WTC11 (cell line): Measurements from ENCODE around the gene CACNA1H. TPM values are rescaled to one million over a fixed set of nuclear protein-coding genes. Genes with fewer than 3 reads are reported as not detected.

Experiments
- ATAC-seq: fragments of 200-7000 bp; cut with Tn5 transposase; 2 replicates; pipeline ENCODE4 v1.10.0; 2021; ENCODE audit warnings: mild to moderate bottlenecking, moderate library complexity
- CTCF ChIA-PET: fragments of 300-600 bp; sonication (Branson Sonifier 250); formaldehyde crosslinking; loops from one replicate; lab custom pipeline; 2021; ENCODE audit warnings: antibody characterized with exemption; lab: Charles Lee
- POLR2A ChIA-PET: fragments of 350-600 bp; sonication (Branson Sonifier 250); formaldehyde crosslinking; loops from one replicate; lab custom pipeline; 2021; ENCODE audit warnings: antibody characterized with exemption; lab: Charles Lee
- DNase-seq: peaks from one replicate; pipeline ENCODE4 v3.0.0; 2021; ENCODE audit warnings: low spot score
- H3K27ac Mint-ChIP-seq: 2 replicates; pipeline ENCODE4 v1.8.0; 2021; ENCODE audit warnings: mixed read lengths
- H3K27me3 Mint-ChIP-seq: 2 replicates; pipeline ENCODE4 v1.8.0; 2021; ENCODE audit warnings: low read depth, mild to moderate bottlenecking, moderate library complexity, mixed read lengths
- H3K36me3 Mint-ChIP-seq: 2 replicates; pipeline ENCODE4 v1.8.0; 2021; ENCODE audit warnings: mixed read lengths
- H3K4me1 Mint-ChIP-seq: 2 replicates; pipeline ENCODE4 v1.8.0; 2022; ENCODE audit warnings: mixed read lengths
- H3K4me3 Mint-ChIP-seq: 2 replicates; pipeline ENCODE4 v1.8.0; 2021; ENCODE audit warnings: mild to moderate bottlenecking, moderate library complexity, mixed read lengths
- H3K9me3 Mint-ChIP-seq: 2 replicates; pipeline ENCODE4 v1.8.0; 2021; ENCODE audit warnings: mixed read lengths
- ETV6 ChIP-seq: sonication (generic); formaldehyde crosslinking; IDR thresholded peaks from 2 replicates; pipeline ENCODE4 v1.8.1; 2022; ENCODE audit warnings: mild to moderate bottlenecking, missing genetic modification reagents
- GRHL2 ChIP-seq: fragments of 250-450 bp; sonication (Bioruptor Pico); IDR thresholded peaks from 2 replicates; pipeline ENCODE4 v1.8.0; 2022; ENCODE audit warnings: mild to moderate bottlenecking, moderate library complexity; ENCODE audit not compliant: insufficient replicate concordance, severe bottlenecking
- IRF2 ChIP-seq: sonication (generic); formaldehyde crosslinking; IDR thresholded peaks from 2 replicates; pipeline ENCODE4 v1.8.0; 2022; ENCODE audit warnings: low read depth, missing genetic modification reagents, borderline replicate concordance
- JAZF1 ChIP-seq: fragments of 250-450 bp; sonication (Bioruptor Pico); IDR thresholded peaks from 2 replicates; pipeline ENCODE4 v1.9.0; 2021; ENCODE audit warnings: moderate library complexity, mild to moderate bottlenecking, inconsistent platforms
- JUN ChIP-seq: sonication (generic); formaldehyde crosslinking; IDR thresholded peaks from 2 replicates; pipeline ENCODE4 v1.8.0; 2023; ENCODE audit warnings: mild to moderate bottlenecking, missing genetic modification reagents
- KAT7 ChIP-seq: sonication (generic); formaldehyde crosslinking; IDR thresholded peaks from 2 replicates; pipeline ENCODE4 v1.8.1; 2023; ENCODE audit warnings: missing genetic modification reagents, mild to moderate bottlenecking, borderline replicate concordance
- MYBL2 ChIP-seq: sonication (generic); formaldehyde crosslinking; IDR thresholded peaks from 2 replicates; pipeline ENCODE4 v1.8.1; 2023; ENCODE audit warnings: mild to moderate bottlenecking, moderate library complexity, missing genetic modification reagents
- NFATC4 ChIP-seq: fragments of 250-450 bp; sonication (Bioruptor Pico); IDR thresholded peaks from 2 replicates; pipeline ENCODE4 v1.9.0; 2021; ENCODE audit warnings: mild to moderate bottlenecking
- NFE2L1 ChIP-seq: sonication (generic); formaldehyde crosslinking; IDR thresholded peaks from 2 replicates; pipeline ENCODE4 v1.8.1; 2023; ENCODE audit warnings: missing genetic modification reagents
- NFYB ChIP-seq: sonication (generic); formaldehyde crosslinking; conservative IDR thresholded peaks from 2 replicates; pipeline ENCODE4 v1.8.0; 2022; ENCODE audit warnings: low read depth, missing genetic modification reagents
- NR2C2 ChIP-seq: sonication (generic); formaldehyde crosslinking; IDR thresholded peaks from 2 replicates; pipeline ENCODE4 v1.8.0; 2022; ENCODE audit warnings: mild to moderate bottlenecking, missing genetic modification reagents
- OVOL2 ChIP-seq: fragments of 250-450 bp; sonication (Bioruptor Pico); IDR thresholded peaks from 2 replicates; pipeline ENCODE4 v1.9.0; 2021; ENCODE audit warnings: mild to moderate bottlenecking, borderline replicate concordance
- RORB ChIP-seq: fragments of 250-450 bp; sonication (Bioruptor Pico); IDR thresholded peaks from 2 replicates; pipeline ENCODE4 v1.9.0; 2021; ENCODE audit warnings: mild to moderate bottlenecking
- SMAD3 ChIP-seq: sonication (generic); formaldehyde crosslinking; IDR thresholded peaks from 2 replicates; pipeline ENCODE4 v1.8.0; 2022; ENCODE audit warnings: missing genetic modification reagents, mild to moderate bottlenecking, borderline replicate concordance
- TEAD1 ChIP-seq: sonication (generic); formaldehyde crosslinking; IDR thresholded peaks from 2 replicates; pipeline ENCODE4 v1.8.0; 2022; ENCODE audit warnings: mild to moderate bottlenecking, missing genetic modification reagents
- TEAD4 ChIP-seq: sonication (generic); formaldehyde crosslinking; IDR thresholded peaks from 2 replicates; pipeline ENCODE4 v1.8.0; 2022; ENCODE audit warnings: mild to moderate bottlenecking, missing genetic modification reagents
- ZNF121 ChIP-seq: sonication (generic); formaldehyde crosslinking; IDR thresholded peaks from 2 replicates; pipeline ENCODE4 v1.8.0; 2023; ENCODE audit warnings: missing genetic modification reagents
- ZNF138 ChIP-seq: sonication (generic); formaldehyde crosslinking; conservative IDR thresholded peaks from 2 replicates; pipeline ENCODE4 v1.8.1; 2022; ENCODE audit warnings: mild to moderate bottlenecking, moderate library complexity, missing genetic modification reagents
- ZNF219 ChIP-seq: sonication (generic); formaldehyde crosslinking; IDR thresholded peaks from 2 replicates; pipeline ENCODE4 v1.8.0; 2023; ENCODE audit warnings: missing genetic modification reagents, mild to moderate bottlenecking, borderline replicate concordance
- ZNF263 ChIP-seq: sonication (generic); formaldehyde crosslinking; IDR thresholded peaks from 2 replicates; pipeline ENCODE4 v1.8.1; 2022; ENCODE audit warnings: low read depth, mild to moderate bottlenecking, moderate library complexity, missing genetic modification reagents
- ZNF396 ChIP-seq: fragments of 250-450 bp; sonication (Bioruptor Pico); IDR thresholded peaks from 2 replicates; pipeline ENCODE4 v1.8.0; 2021; ENCODE audit warnings: mild to moderate bottlenecking, moderate library complexity, borderline replicate concordance
- total RNA-seq: library from RNA; stranded (reverse); gene quantifications from 3 replicates; pipeline ENCODE4 v1.2.3, GENCODE V29; 2021
- TF ChIP-seq, protein P1 (sequence below): sonication (generic); formaldehyde crosslinking; IDR thresholded peaks from 2 replicates; pipeline ENCODE4 v1.8.1; 2023; ENCODE audit warnings: mild to moderate bottlenecking, missing genetic modification reagents
- TF ChIP-seq, protein P2 (sequence below): sonication (generic); formaldehyde crosslinking; IDR thresholded peaks from 2 replicates; pipeline ENCODE4 v1.8.1; 2023; ENCODE audit warnings: mild to moderate bottlenecking, missing genetic modification reagents, moderate library complexity
- TF ChIP-seq, protein P3 (sequence below): sonication (generic); formaldehyde crosslinking; IDR thresholded peaks from 2 replicates; pipeline ENCODE4 v1.8.0; 2023; ENCODE audit warnings: mild to moderate bottlenecking, missing genetic modification reagents
- TF ChIP-seq, protein P4 (sequence below): sonication (generic); formaldehyde crosslinking; conservative IDR thresholded peaks from 2 replicates; pipeline ENCODE4 v1.8.1; 2022; ENCODE audit warnings: mild to moderate bottlenecking, missing genetic modification reagents

Gene CACNA1H
- total RNA-seq, 1 experiment from 2014 or later = 38.0 TPM

DNA sequence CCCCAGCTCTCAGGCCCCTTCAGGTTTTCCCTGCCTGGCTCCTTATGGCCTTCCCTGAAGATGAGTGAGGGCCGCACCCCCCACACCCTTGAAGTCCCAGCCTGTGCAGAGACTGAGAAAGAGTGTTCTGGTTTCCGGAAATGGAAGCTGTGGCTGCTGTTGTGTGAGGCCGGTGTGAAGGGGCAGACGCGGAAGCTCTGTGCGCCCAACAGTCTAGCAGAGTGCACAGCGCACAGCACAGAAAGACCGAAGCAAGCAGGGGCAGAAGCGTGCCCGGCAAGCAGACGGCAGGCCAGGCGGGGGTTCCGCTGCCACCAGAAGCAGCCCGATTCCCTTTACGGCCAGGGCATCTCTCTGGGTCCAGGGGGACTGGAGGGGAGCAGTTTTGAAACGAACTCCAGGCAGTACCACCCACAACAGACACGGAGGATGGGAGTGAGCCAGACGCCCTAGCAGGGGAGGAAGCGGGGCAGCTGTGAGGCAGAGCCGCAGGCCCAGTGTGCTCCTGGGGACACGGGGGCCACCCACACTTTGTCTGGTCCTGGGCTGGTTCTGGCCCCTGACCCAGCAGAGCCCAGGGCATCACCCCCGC lies 55.4 kb downstream of the CACNA1H start (continued):
- TF ChIP-seq, protein P1, sequence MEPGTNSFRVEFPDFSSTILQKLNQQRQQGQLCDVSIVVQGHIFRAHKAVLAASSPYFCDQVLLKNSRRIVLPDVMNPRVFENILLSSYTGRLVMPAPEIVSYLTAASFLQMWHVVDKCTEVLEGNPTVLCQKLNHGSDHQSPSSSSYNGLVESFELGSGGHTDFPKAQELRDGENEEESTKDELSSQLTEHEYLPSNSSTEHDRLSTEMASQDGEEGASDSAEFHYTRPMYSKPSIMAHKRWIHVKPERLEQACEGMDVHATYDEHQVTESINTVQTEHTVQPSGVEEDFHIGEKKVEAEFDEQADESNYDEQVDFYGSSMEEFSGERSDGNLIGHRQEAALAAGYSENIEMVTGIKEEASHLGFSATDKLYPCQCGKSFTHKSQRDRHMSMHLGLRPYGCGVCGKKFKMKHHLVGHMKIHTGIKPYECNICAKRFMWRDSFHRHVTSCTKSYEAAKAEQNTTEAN (CRISPR knock-in tag) = no peak
- TF ChIP-seq JUN (no peak), NFE2L1 (CRISPR knock-in tag) (no peak), GRHL2 (no peak), MYBL2 (no peak), ZNF263 (no peak), SMAD3 (no peak), TEAD1 (CRISPR knock-in tag) (no peak), ZNF219 (CRISPR knock-in tag) (no peak), NFATC4 (CRISPR knock-in tag) (no peak), JAZF1 (CRISPR knock-in tag) (no peak), ZNF396 (CRISPR knock-in tag) (no peak), ZNF121 (CRISPR knock-in tag) (no peak)
- TF ChIP-seq, protein P2, sequence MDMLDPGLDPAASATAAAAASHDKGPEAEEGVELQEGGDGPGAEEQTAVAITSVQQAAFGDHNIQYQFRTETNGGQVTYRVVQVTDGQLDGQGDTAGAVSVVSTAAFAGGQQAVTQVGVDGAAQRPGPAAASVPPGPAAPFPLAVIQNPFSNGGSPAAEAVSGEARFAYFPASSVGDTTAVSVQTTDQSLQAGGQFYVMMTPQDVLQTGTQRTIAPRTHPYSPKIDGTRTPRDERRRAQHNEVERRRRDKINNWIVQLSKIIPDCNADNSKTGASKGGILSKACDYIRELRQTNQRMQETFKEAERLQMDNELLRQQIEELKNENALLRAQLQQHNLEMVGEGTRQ = no peak
- TF ChIP-seq, protein P3, sequence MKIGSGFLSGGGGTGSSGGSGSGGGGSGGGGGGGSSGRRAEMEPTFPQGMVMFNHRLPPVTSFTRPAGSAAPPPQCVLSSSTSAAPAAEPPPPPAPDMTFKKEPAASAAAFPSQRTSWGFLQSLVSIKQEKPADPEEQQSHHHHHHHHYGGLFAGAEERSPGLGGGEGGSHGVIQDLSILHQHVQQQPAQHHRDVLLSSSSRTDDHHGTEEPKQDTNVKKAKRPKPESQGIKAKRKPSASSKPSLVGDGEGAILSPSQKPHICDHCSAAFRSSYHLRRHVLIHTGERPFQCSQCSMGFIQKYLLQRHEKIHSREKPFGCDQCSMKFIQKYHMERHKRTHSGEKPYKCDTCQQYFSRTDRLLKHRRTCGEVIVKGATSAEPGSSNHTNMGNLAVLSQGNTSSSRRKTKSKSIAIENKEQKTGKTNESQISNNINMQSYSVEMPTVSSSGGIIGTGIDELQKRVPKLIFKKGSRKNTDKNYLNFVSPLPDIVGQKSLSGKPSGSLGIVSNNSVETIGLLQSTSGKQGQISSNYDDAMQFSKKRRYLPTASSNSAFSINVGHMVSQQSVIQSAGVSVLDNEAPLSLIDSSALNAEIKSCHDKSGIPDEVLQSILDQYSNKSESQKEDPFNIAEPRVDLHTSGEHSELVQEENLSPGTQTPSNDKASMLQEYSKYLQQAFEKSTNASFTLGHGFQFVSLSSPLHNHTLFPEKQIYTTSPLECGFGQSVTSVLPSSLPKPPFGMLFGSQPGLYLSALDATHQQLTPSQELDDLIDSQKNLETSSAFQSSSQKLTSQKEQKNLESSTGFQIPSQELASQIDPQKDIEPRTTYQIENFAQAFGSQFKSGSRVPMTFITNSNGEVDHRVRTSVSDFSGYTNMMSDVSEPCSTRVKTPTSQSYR (CRISPR knock-in tag) = no peak

DNA sequence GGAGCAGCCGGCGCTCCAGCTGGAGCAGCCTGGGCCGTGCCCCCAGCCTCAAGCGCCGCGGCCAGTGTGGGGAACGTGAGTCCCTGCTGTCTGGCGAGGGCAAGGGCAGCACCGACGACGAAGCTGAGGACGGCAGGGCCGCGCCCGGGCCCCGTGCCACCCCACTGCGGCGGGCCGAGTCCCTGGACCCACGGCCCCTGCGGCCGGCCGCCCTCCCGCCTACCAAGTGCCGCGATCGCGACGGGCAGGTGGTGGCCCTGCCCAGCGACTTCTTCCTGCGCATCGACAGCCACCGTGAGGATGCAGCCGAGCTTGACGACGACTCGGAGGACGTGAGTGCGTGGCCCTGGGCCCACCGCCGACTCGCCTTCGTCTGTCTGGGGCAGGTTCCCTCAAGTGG lies 56.2 kb downstream of the CACNA1H start:
- POLR2A ChIA-PET = no interaction called here
- DNase-seq (no peak), ATAC-seq (no peak)
- TF ChIP-seq IRF2 (CRISPR knock-in tag) = no peak
- no peak for TF ChIP-seq ZNF138 (CRISPR knock-in tag)
- TF ChIP-seq NR2C2 (CRISPR knock-in tag) = no peak
- TF ChIP-seq OVOL2 (CRISPR knock-in tag) = no peak
- TF ChIP-seq NFYB = no peak
- TF ChIP-seq, protein P4, sequence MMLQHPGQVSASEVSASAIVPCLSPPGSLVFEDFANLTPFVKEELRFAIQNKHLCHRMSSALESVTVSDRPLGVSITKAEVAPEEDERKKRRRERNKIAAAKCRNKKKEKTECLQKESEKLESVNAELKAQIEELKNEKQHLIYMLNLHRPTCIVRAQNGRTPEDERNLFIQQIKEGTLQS = no peak
- TF ChIP-seq ETV6 (CRISPR knock-in tag) = no peak
- no peak for TF ChIP-seq RORB (CRISPR knock-in tag)
- TF ChIP-seq NFATC4 (CRISPR knock-in tag) = no peak
- no peak for TF ChIP-seq TEAD4 (CRISPR knock-in tag)
- no peak for TF ChIP-seq KAT7
- H3K27ac Mint-ChIP-seq = 0 out of 2 replicates have a peak overlapping the region, but pooled peaks have one; percentile 49
- no peaks in the 10 kb centered on the region for H3K9me3 Mint-ChIP-seq
- no peaks in the 10 kb centered on the region for H3K27me3 Mint-ChIP-seq
- 0 out of 2 replicates have a peak, but pooled peaks cover 3% of the 10 kb centered on the region for H3K36me3 Mint-ChIP-seq
- no peaks in the 10 kb centered on the region for H3K4me1 Mint-ChIP-seq
- H3K4me3 Mint-ChIP-seq = no peak overlapping the region
- CTCF ChIA-PET = no interaction called here
